Activated CD4-positive, alpha-beta T cell treated with anti-CD3 and anti-CD28 coated beads, Interleukin-2, amount 10 ng/mL, durations not matched to agents 24 days and 14 days (primary cell): Measurements from ENCODE around the gene MOSPD3. TPM values are rescaled to one million over a fixed set of nuclear protein-coding genes. Genes with fewer than 3 reads are reported as not detected.
"Not testable (repeated sequence)": the region's sequence is repeated elsewhere in the genome, so short reads cannot be mapped to it uniquely, and the experiment has no call there.

Experiments
- DNase-seq: peaks from one replicate; pipeline ENCODE4 v3.0.0; 2022
- H3K27ac Mint-ChIP-seq: one replicate; pipeline ENCODE4 v1.8.0; 2022; ENCODE audit warnings: mild to moderate bottlenecking, mixed read lengths
- H3K27me3 Mint-ChIP-seq: one replicate; pipeline ENCODE4 v1.8.0; 2022; ENCODE audit warnings: mixed read lengths
- H3K36me3 Mint-ChIP-seq: one replicate; pipeline ENCODE4 v1.8.0; 2022; ENCODE audit warnings: low read depth, mild to moderate bottlenecking, mixed read lengths
- H3K4me1 Mint-ChIP-seq: one replicate; pipeline ENCODE4 v1.8.0; 2021; ENCODE audit warnings: mixed read lengths
- H3K4me3 Mint-ChIP-seq: one replicate; pipeline ENCODE4 v1.8.0; 2022; ENCODE audit warnings: mild to moderate bottlenecking, moderate library complexity, mixed read lengths
- H3K9me3 Mint-ChIP-seq: one replicate; pipeline ENCODE4 v1.8.0; 2021; ENCODE audit warnings: mixed read lengths
- intact Hi-C: fragments of 100-400 bp; cut with micrococcal nuclease; formaldehyde crosslinking; loops from one replicate; pipeline ENCODE4 v1.15.1; 2023
- total RNA-seq: library from RNA; stranded (reverse); gene quantifications from 2 replicates; pipeline ENCODE4 v1.2.3, GENCODE V29; 2022

Gene MOSPD3
- total RNA-seq, 1 donor from 2014 or later, result 12.1 TPM

DNA sequence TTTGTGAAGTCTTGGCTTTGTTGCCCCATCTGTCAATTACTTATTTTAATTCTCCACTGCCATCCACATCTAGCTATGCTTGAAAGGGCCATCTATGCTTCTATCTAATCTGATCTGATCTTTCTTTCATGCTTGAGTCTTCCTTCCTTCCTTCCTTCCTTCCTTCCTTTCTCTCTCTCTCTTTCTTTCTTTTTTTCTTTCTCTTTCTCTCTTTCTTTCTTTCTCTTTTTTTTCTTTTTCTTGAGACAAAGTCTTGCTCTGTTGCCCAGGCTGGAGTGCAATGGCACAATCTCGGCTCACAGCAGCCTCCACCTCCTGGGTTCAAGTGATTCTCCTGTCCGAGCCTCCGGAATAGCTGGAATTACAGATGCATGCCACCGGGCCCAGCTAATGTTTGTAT is 17.7 kb downstream of the MOSPD3 start:
- intact Hi-C loops, result loop anchor here (5.0 kb wide), 1 partner anchor 222 kb away; the partner anchor contains the start of gene SLC12A9
- Mint-ChIP-seq H3K27me3 (no peaks in the 10 kb centered on the region), H3K27ac (no peak overlapping the region), H3K4me3 (no peak overlapping the region), H3K36me3 (peaks cover 15% of the 10 kb centered on the region), H3K4me1 (peaks cover 49% of the 10 kb centered on the region), H3K9me3 (no peaks in the 10 kb centered on the region)
- DNase-seq, result no peak

DNA sequence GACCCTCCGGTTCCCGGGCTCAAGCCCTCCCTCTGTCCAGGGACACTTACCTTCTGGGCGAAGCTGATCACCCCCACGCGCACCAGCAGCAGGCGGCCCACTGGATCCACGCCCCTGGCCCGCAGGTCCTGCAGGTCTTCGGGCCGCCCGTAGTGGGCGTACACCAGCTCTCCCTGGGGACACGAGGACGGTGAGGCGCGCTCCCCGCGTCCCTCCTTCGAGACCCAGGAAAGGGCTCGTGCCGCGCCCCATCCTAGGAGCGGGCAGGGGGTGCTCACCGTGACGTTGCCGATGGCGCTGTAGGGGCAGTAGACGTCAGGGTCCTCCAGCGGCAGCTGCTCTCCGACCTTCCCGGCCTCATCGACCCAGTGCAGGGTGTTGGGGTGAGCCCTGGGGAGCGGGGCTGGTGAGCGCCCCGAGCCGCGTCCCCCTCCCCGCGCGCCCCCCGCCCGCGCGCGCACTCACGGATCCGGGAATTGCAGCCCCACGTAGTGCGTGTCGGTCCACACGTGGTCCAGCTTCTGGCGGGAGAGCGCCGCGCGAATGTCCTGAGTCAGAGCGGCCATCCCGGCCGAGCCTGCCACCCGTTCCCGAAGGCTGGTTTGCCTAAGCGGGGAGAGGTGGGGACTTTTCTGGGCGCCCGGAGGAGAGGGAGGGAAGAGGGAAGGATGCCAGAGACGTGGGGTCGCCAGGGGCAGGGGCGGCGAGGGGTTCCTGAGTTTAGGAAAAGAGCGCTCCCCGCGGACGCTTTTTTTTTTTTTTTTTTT is 20.8 kb downstream of the MOSPD3 start:
- Mint-ChIP-seq H3K36me3 (peaks cover 16% of the 10 kb centered on the region), H3K9me3 (no peaks in the 10 kb centered on the region), H3K27ac (peak overlapping the region; percentile 98), H3K27me3 (no peaks in the 10 kb centered on the region), H3K4me3 (peak overlapping the region; percentile 92), H3K4me1 (peaks cover 32% of the 10 kb centered on the region)
- intact Hi-C loops, result loop anchor here (1.0 to 5.0 kb wide), 3 partner anchors 46 to 219 kb away; partner anchors contain the start of genes FBXO24, LRCH4 and SLC12A9
- DNase-seq, result peak; percentile 90

DNA sequence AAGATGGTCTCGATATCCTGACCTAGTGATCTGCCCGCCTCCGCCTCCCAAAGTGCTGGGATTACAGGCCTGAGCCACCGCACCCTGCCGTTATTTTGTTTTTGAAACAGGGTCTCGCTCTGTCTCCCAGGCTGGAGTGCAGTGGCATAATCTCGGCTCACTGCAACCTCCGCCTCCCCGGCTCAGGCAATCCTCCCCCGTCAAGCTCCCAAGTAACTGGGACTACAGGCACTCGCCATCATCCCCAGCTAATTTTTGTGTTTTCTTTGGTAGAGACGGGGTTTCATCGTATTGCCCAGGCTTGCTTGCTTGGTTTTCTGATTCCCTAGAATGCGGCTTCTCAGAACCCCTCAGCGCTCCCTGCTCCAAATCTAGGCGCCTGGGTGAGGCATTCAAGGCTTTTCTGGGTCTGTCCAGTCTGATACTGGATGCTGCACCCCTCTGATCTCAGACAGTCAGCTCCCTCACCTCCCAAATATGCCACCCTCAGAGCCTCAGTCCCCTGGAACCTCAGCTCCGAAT is 27.7 kb downstream of the MOSPD3 start:
- no peak for DNase-seq
- intact Hi-C loops, result no loop called here
- peaks cover 3% of the 10 kb centered on the region for H3K36me3 Mint-ChIP-seq

DNA sequence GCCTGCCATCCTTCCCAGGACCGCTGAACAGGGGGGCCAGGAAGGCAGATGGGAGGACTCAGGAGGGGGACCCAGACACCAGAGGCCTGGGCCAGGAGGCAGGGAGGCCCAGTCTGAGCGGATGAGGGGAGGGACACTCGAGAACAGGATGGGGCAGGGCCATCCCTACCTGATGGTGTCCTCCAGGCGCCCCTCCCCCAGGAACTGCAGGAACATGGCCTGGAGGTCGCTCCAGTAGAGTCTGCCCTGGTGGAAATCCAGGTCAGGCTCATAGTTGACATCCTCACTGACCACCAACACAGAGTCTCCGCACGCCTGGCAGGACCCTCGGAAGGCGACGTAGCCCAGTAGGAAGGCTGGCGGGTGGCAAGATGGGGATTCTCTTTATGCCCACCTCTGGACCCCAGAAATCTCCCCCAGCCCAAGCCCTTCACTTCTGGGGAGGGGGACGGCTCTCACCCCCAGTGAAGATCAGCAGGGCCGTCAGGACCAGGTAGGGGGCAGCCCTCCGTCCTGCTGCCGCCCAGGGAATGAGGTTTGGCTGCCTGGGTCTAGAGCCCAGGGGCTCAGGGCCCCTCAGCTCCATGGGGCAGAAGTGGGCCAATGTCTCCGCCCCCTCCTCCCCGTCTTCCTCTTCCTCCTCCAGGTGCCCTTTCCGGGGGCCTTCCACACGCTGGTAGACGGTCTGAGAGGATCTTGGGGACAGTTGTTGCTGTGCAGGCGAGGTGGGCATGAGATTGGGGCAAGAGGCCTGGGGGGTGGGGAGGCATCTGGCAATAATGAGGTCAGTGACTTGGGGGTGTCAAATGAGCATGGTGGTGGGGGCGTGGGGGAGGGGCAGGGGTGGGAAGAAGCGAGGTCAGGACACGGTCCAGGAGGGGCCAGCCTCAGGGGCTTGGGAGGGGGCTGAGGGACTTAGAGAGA is 28.4 kb downstream of the MOSPD3 start:
- intact Hi-C loops, result no loop called here

More for the DNA sequence above, 27.7 kb downstream of the MOSPD3 start:
- Mint-ChIP-seq H3K27me3 (no peaks in the 10 kb centered on the region), H3K4me3 (no peak overlapping the region), H3K4me1 (no peaks in the 10 kb centered on the region), H3K9me3 (no peaks in the 10 kb centered on the region), H3K27ac (no peak overlapping the region)

DNA sequence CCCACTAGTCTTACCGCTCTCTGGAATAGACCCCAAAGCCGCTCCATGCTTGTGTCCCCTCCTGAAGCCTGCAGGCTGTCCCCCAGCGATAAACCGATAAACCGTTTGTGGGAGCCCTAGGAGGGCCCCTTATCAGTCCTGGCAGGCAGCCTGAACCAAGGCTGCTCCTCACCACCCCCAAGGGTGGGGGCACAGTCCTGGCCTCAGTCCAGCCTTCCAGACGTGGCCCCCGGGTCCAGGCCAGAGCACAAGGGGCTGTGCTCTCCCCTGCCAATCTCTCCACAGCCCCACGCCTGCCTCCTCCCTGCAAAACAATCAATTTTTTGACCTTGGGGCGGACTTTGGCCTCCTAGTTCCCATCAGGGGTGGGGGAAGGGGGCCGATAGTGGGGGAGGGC is 29.1 kb downstream of the MOSPD3 start, which contains the start of gene TFR2:
Gene TFR2, minus strand, starts transcription at position 90 of the 397 bp plus-strand sequence. Its CDS starts 43 bp downstream, at position 47.
- no peak within 1 kb of the TSS for H3K27ac Mint-ChIP-seq
- H3K4me1 Mint-ChIP-seq, result no peaks in the 10 kb centered on the region
- H3K36me3 Mint-ChIP-seq, result peaks cover 3% of the 10 kb centered on the region
- DNase-seq, result no peak
- H3K9me3 Mint-ChIP-seq, result no peaks in the 10 kb centered on the region
- intact Hi-C loops, result no loop called here
- peaks cover 3% of the 10 kb centered on the region for H3K27me3 Mint-ChIP-seq
- H3K4me3 Mint-ChIP-seq, result no peak within 1 kb of the TSS

More for the DNA sequence above, 28.4 kb downstream of the MOSPD3 start:
- H3K27ac Mint-ChIP-seq, result no peak overlapping the region
- H3K36me3 Mint-ChIP-seq, result peaks cover 3% of the 10 kb centered on the region
- DNase-seq, result no peak
- no peaks in the 10 kb centered on the region for H3K9me3 Mint-ChIP-seq
- H3K27me3 Mint-ChIP-seq, result peaks cover 2% of the 10 kb centered on the region
- H3K4me3 Mint-ChIP-seq, result no peak overlapping the region
- H3K4me1 Mint-ChIP-seq, result no peaks in the 10 kb centered on the region

DNA sequence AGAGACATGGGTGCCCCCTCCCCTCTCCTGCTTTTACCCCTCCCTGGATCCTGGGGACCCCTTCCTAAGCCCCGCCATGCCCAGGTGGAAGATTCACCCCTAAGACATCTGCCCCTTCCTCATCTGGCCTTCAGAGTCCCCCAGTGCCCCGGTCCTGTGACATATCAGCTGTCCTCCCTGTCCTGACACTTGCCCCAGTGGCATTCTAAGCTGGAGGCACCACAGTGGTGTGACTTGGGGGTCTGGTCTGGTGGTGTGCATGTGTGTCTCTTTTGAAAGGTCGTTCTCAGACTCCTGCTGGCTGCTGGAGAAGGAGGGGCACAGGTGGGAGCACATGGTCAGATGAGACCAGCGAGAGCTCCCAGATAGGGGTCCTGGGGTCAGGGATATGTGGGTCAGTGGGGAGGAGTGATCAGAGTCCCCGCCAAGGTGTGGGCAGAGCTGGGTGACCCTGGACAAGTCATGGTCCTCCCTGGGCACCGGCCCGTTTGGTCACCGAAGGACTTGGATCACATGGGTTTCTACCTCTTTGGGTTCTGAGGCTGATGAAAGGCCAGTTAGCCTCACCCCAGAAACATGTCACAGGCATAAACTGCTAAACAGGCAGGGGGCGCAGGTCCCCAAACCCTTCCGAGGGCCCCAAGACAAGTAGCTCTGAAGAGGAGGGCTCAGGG is 29.7 kb downstream of the MOSPD3 start:
- DNase-seq, result no peak
- Mint-ChIP-seq H3K36me3 (no peaks in the 10 kb centered on the region), H3K4me1 (no peaks in the 10 kb centered on the region), H3K27me3 (peaks cover 3% of the 10 kb centered on the region), H3K9me3 (no peaks in the 10 kb centered on the region), H3K4me3 (no peak overlapping the region), H3K27ac (no peak overlapping the region)
- intact Hi-C loops, result no loop called here

DNA sequence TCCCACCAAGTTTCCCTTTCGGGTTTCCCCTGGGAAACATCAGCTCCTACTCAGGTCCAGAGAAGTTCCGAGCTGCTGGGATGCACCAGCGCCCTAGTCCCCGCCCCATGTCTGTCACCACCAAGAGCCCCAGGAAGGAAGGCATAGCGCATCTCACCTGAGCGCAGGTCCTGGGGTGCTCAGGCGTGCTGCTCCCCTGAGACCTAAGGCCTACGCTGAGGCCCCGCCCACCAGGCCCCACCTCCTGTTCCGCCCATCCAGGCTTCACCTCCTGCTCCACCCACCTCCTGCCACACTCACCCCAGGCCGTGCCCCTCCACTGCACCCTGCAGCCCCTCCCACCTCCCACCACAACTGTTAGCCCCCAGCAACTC is 30.2 kb downstream of the MOSPD3 start:
- peak; percentile 77 for DNase-seq
- no peaks in the 10 kb centered on the region for H3K9me3 Mint-ChIP-seq
- peaks cover 3% of the 10 kb centered on the region for H3K27me3 Mint-ChIP-seq
- no peaks in the 10 kb centered on the region for H3K36me3 Mint-ChIP-seq
- H3K4me3 Mint-ChIP-seq, result no peak overlapping the region
- no peaks in the 10 kb centered on the region for H3K4me1 Mint-ChIP-seq
- intact Hi-C loops, result no loop called here
- H3K27ac Mint-ChIP-seq, result no peak overlapping the region

DNA sequence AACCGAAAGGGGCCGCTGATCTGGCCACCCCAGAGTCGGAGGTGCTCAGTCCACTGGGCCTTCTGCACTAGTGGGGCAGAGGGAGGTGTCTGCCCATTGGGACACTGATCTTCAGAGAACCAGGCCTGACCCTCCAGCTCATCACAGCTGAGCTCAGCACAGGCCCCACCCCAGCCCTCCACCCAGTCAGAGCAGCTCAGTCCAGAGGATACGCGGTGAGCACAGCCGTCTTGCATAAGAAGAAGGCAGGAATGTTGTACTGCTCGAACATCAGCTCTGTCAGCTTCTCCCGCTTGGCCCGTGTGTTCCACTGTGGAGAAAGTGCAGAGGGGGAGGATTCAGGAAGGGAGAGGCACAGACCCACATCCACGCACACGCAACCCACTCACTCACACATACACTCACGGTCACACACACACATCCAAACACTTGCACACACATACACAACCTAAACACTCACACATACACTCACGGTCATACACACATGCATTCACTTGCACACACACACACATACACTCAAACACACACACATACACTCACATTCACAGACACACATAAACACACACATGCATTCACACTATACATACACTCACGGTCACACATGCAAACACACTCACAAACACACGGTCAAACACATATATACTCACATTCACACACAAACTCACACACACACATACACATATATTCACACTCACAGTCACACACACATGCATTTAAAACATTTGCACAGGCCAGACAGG is 37.7 kb downstream of the MOSPD3 start:
- Mint-ChIP-seq H3K27ac (no peak overlapping the region), H3K4me3 (no peak overlapping the region), H3K9me3 (no peaks in the 10 kb centered on the region), H3K4me1 (peaks cover 3% of the 10 kb centered on the region), H3K27me3 (peaks cover 17% of the 10 kb centered on the region), H3K36me3 (no peaks in the 10 kb centered on the region)
- intact Hi-C loops, result no loop called here
- no peak for DNase-seq

DNA sequence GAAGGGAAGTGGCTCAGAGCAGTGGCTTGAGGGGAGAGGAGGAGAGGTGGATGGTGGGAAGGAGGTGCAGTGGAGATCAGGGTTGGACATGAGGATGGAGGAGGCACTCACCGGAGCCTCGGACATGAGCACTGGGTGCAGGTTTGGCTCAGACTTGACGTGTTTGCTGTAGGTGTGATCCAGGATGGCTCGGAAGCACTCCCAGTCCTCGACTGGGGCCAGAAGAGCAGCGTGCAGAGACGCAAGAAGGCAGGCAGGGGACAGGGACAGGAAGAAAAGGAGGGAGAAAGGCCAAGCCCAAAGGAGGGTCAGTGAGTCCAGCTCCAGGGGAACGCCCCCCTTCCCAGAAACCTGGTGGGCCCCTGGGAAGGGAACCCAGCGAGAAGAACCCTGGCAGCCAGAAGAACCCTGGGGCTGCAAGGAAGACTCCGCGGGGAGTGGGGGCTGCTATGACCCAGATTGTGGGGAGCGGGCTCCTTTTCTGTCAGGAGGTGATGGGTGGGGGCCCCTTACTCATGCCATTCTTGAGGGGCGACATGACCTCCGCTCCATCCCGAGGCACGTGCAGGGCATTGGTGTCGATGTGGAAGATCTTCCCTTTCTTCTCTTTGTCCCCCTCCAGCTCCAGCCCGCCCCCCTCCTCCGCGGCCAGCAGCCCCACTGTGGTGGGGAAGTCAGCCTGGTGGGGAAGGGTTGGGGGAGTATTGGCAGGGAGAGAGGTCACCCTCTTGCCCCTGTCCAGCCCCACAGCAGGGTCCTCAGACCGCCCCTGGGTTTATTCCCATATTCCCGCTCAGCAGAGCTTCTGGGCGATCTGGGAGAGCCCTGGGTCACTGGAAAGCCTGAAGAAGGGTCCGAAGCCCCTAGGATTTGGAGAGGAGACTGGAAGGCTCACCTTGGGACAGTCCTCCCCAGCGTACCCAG is 42.8 kb downstream of the MOSPD3 start:
- no peaks in the 10 kb centered on the region for H3K36me3 Mint-ChIP-seq

DNA sequence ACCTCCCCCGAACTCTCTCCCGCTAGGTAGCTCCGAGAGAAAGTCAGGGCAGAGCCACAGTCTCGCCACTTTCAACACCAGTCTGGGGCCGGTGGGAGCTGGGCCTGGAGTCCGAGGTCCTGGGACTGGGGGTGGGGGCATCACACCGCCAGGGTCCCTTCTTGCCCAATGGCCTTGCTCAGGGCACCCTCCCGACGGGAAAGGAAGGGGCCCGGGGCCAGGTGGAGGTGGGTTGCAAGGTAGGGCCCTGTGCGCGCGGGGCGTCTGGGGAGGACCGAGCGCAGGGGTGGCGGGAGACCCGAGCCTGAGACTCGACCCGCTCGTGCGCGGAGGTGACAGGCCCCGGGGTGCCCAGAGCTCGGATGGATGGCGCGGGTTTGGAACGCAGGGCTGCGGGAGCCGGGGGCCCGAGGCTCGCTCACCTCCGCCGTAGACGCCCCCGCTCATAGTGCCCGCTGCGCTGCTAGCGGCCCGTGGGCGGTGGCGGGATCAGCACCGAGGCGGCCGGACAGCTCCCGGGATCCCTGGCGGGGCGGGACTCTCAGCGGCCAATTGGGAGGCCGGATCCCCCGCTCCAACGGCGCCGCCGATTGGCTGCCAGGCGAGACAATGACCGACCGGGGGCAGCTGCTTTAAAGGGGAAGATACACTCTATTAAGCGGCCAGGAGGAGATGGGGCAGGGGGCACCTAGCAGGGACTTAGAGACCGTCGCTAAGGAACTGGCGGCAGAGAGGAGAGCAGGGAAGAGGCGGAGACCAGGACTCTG is 43.8 kb downstream of the MOSPD3 start, which contains the start of gene ACTL6B:
Gene ACTL6B, minus strand, starts transcription at position 541 of the 767 bp plus-strand sequence. Its CDS starts 94 bp downstream, at position 447.
- Mint-ChIP-seq H3K36me3 (no peaks in the 10 kb centered on the region), H3K4me3 (no peak within 1 kb of the TSS), H3K4me1 (peaks cover 5% of the 10 kb centered on the region), H3K27me3 (peaks cover 33% of the 10 kb centered on the region), H3K9me3 (no peaks in the 10 kb centered on the region), H3K27ac (no peak within 1 kb of the TSS)
- peak; percentile 93 for DNase-seq
- intact Hi-C loops, result loop anchor here (2.0 kb wide), 1 partner anchor 17 kb away; the partner anchor contains the start of gene GNB2

More for the DNA sequence above, 42.8 kb downstream of the MOSPD3 start:
- Mint-ChIP-seq H3K4me1 (peaks cover 5% of the 10 kb centered on the region), H3K27me3 (peaks cover 34% of the 10 kb centered on the region), H3K9me3 (no peaks in the 10 kb centered on the region), H3K27ac (no peak overlapping the region), H3K4me3 (no peak overlapping the region)
- intact Hi-C loops, result no loop called here
- DNase-seq, result no peak

DNA sequence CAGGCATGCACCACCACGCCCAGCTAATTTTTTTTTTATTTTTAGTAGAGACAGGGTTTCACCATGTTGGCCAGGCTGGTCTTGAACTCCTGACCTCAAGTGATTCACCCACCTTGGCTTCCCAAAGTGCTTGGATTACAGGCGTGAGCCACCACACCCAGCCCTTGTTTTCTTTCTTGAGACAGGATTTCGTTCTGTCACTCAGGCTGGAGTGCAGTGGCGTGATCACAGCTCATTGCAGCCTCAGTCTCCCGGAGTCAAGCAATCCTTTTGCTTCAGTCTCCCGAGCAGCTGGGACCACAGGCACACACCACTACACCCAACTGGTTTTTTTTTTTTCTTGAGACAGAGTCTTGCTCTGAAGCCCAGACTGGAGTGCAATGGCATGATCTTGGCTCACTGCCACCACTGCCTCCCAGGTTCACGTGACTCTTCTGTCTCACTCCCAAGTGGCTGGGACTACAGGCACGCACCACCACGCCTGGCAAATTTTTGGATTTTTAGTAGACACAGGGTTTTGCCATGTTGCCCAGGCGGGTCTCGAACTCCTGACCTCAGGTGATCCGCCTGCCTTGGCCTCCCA is 49.9 kb downstream of the MOSPD3 start:
- H3K9me3 Mint-ChIP-seq, H3K4me3 Mint-ChIP-seq, DNase-seq, H3K27ac Mint-ChIP-seq, intact Hi-C loops, H3K36me3 Mint-ChIP-seq, H3K4me1 Mint-ChIP-seq: not testable (repeated sequence)
- H3K27me3 Mint-ChIP-seq, result peaks cover 21% of the 10 kb centered on the region
